IPS-15b (cell line): ENCODE results near the gene AKAP10.
A peak's percentile ranks its signal among the peaks of the same experiment; 100 is the strongest.
"Not testable (repeated sequence)": the region's sequence is repeated elsewhere in the genome, so short reads cannot be mapped to it uniquely, and the experiment has no call there.

Experiments
- H3K27me3 ChIP-seq: one replicate; pipeline ENCODE4 v1.6.1; 2013; ENCODE audit warnings: low read length; ENCODE audit not compliant: control insufficient read depth, insufficient read depth
- H3K36me3 ChIP-seq: one replicate; pipeline ENCODE4 v1.6.1; 2013; ENCODE audit warnings: low read length; ENCODE audit not compliant: control insufficient read depth, insufficient read depth
- H3K4me1 ChIP-seq: one replicate; pipeline ENCODE4 v1.6.1; 2013; ENCODE audit warnings: mild to moderate bottlenecking, low read length; ENCODE audit not compliant: control insufficient read depth, insufficient read depth
- H3K4me3 ChIP-seq: one replicate; pipeline ENCODE4 v1.5.1; 2013; ENCODE audit warnings: low read depth, low read length
- H3K9ac ChIP-seq: one replicate; pipeline ENCODE4 v1.6.1; 2013; ENCODE audit warnings: low read depth, mild to moderate bottlenecking, low read length
- H3K9me3 ChIP-seq: one replicate; pipeline ENCODE4 v1.6.1; 2013; ENCODE audit warnings: mild to moderate bottlenecking, low read length; ENCODE audit not compliant: control insufficient read depth, insufficient read depth

AKAP10 gene

DNA sequence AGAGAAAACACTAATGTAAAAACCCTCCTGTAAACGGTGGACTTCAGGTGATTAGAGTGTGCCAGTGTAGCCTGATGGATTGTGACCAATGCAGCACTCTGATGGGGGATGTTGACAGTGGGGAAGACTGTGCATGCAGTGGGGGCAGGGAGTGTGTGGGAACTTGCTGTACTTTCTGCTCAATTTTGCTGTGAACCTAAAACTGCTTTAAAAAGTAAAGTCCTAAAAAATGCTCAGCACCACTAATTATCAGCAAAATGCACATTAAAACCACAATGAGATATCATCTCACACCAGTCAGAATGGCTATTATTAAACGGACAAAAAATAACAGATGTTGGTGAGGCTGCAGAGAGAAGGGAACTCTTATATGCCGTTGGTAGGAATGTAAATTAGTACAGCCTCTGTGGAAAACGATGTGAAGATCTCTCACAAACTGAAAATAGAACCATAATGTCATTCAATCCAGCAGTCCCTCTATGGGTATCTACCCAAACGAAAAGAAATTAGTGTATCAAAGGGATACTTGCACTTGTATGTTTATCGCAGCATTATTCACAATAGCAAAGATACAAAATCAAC lies 100.2 kb downstream of the AKAP10 start:
- no peaks in the 10 kb centered on the region for H3K36me3 ChIP-seq
- no peaks in the 10 kb centered on the region for H3K9me3 ChIP-seq
- H3K9ac ChIP-seq, result no peak overlapping the region
- H3K4me3 ChIP-seq, result no peak overlapping the region
- no peaks in the 10 kb centered on the region for H3K4me1 ChIP-seq
- H3K27me3 ChIP-seq, result no peaks in the 10 kb centered on the region

GRCh38 chr17:19876529-19877161 lies 101.0 kb downstream of the AKAP10 start:
- H3K9ac ChIP-seq, result no peak overlapping the region
- no peaks in the 10 kb centered on the region for H3K9me3 ChIP-seq
- no peaks in the 10 kb centered on the region for H3K27me3 ChIP-seq
- no peaks in the 10 kb centered on the region for H3K36me3 ChIP-seq
- H3K4me1 ChIP-seq, result no peaks in the 10 kb centered on the region
- no peak overlapping the region for H3K4me3 ChIP-seq

DNA sequence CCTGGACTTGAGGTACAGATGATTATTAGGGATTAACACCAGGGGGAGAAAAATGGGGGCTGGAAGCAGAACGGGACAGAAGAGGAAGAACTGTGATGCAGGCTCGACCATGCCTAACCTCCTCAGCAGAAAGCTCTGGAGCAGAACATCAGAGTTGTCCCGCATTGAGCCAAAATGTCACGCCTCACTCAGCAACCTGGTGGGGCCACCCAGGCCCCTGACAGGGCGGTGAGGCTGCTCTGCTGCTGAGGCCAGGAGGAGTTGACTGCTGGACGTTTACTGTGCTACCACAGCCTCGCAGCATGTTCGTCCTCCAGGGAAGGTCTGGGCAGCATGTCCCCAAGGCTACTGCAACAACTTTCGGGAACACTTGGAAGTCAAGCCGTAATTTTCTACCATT lies 103.4 kb downstream of the AKAP10 start:
- H3K4me1 ChIP-seq, result no peaks in the 10 kb centered on the region

GRCh38 chr17:19873346-19873745 lies 104.3 kb downstream of the AKAP10 start:
- H3K27me3 ChIP-seq, result peaks cover 8% of the 10 kb centered on the region
- H3K9ac ChIP-seq, result no peak overlapping the region
- H3K4me1 ChIP-seq, result no peaks in the 10 kb centered on the region
- no peaks in the 10 kb centered on the region for H3K36me3 ChIP-seq
- H3K4me3 ChIP-seq, result no peak overlapping the region
- no peaks in the 10 kb centered on the region for H3K9me3 ChIP-seq

More for the DNA sequence above, 103.4 kb downstream of the AKAP10 start:
- no peaks in the 10 kb centered on the region for H3K36me3 ChIP-seq
- no peak overlapping the region for H3K4me3 ChIP-seq
- H3K27me3 ChIP-seq, result no peaks in the 10 kb centered on the region
- no peak overlapping the region for H3K9ac ChIP-seq
- no peaks in the 10 kb centered on the region for H3K9me3 ChIP-seq

- Histone ChIP-seq H3K27me3 (peaks cover 12% of the 10 kb centered on the region), H3K9ac (peak overlapping the region; percentile 47), H3K4me3 (peak overlapping the region; percentile 79)
Measured at GRCh38 chr17:19868079-19868395, 109.6 kb downstream of the AKAP10 start.

GRCh38 chr17:19867329-19868078 lies 110.1 kb downstream of the AKAP10 start, which contains the start of gene ULK2:
Gene ULK2, minus strand, starts transcription at chr17:19867936. Its CDS starts 519 bp downstream, at chr17:19867417.
- Histone ChIP-seq H3K9ac (peak within 1 kb of the TSS; percentile 47), H3K4me3 (peak within 1 kb of the TSS; percentile 79), H3K27me3 (peaks cover 12% of the 10 kb centered on the region)

More at GRCh38 chr17:19868079-19868395, 109.6 kb downstream of the AKAP10 start:
- no peaks in the 10 kb centered on the region for H3K36me3 ChIP-seq
- no peaks in the 10 kb centered on the region for H3K9me3 ChIP-seq
- peaks cover 2% of the 10 kb centered on the region for H3K4me1 ChIP-seq

DNA sequence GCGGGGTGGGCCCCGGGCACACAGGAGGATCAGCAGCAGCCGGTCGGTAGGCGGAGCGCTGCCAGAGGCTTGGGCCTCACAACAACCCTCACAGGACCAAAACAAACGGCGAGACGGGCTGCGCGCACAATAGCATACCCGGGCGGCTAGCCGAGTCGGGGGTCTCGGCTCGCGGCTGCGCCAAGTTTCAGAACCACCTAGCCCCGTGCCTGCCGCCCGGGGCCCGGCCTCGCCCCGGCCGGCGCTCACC lies 110.6 kb downstream of the AKAP10 start:
- Histone ChIP-seq H3K4me3 (peak overlapping the region; percentile 79), H3K9me3 (no peaks in the 10 kb centered on the region), H3K36me3 (no peaks in the 10 kb centered on the region), H3K27me3 (peaks cover 12% of the 10 kb centered on the region), H3K4me1 (peaks cover 2% of the 10 kb centered on the region), H3K9ac (peak overlapping the region; percentile 26)

More at GRCh38 chr17:19867329-19868078, 110.1 kb downstream of the AKAP10 start, which contains the start of gene ULK2:
- Histone ChIP-seq H3K4me1 (peaks cover 2% of the 10 kb centered on the region), H3K9me3 (no peaks in the 10 kb centered on the region), H3K36me3 (no peaks in the 10 kb centered on the region)

GRCh38 chr17:19865021-19865420 lies 112.6 kb downstream of the AKAP10 start:
- no peak overlapping the region for H3K4me3 ChIP-seq
- H3K36me3 ChIP-seq, result no peaks in the 10 kb centered on the region
- peaks cover 2% of the 10 kb centered on the region for H3K4me1 ChIP-seq
- H3K9me3 ChIP-seq, result no peaks in the 10 kb centered on the region
- H3K27me3 ChIP-seq, result peaks cover 12% of the 10 kb centered on the region
- no peak overlapping the region for H3K9ac ChIP-seq

DNA sequence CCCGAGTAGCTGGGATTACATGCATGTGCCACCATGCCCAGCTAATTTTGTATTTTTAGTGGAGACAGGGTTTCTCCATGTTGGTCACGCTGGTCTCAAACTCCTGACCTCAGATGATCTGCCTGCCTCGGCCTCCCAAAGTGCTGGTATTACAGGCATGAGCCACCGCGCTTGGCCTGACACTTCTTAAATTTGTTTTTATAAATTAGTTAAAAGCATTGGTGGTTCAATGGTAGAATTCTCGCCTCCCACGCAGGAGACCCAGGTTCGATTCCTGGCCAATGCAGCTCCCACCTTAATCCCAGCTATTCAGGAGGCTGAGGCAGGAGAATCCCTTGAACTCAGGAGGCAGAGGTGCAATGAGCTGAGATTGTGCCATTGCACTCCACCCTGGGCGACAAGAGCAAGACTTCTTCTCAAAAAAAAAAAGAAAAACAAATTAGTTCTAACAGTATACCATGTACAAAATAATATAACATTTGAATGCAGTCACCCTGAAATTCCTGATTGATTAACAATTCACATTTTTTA lies 116.9 kb downstream of the AKAP10 start:
- H3K36me3 ChIP-seq, H3K9ac ChIP-seq, H3K4me1 ChIP-seq, H3K27me3 ChIP-seq, H3K4me3 ChIP-seq, H3K9me3 ChIP-seq: not testable (repeated sequence)

- Histone ChIP-seq H3K9me3 (no peaks in the 10 kb centered on the region), H3K4me3 (no peak overlapping the region)
Measured at GRCh38 chr17:19857640-19858039, 120.0 kb downstream of the AKAP10 start.

More at GRCh38 chr17:19857640-19858039, 120.0 kb downstream of the AKAP10 start:
- Histone ChIP-seq H3K9ac (no peak overlapping the region), H3K36me3 (no peaks in the 10 kb centered on the region), H3K4me1 (no peaks in the 10 kb centered on the region), H3K27me3 (no peaks in the 10 kb centered on the region)
